GM13977 (cell line): ENCODE results near the gene RTKN.

Experiments used
- DNase-seq: peaks from one replicate; pipeline ENCODE4 v3.0.0; 2012; ENCODE audit warnings: low spot score
- CTCF ChIP-seq: IDR thresholded peaks from 2 replicates; pipeline ENCODE4 v1.5.1; 2012; ENCODE audit warnings: mild to moderate bottlenecking, control low read depth; ENCODE audit not compliant: insufficient read depth; ENCODE audit errors: extremely low read depth, missing control alignments
- in situ Hi-C: fragments of 300-500 bp; cut with MboI; formaldehyde crosslinking; loops from one replicate; pipeline ENCODE4 v1.12.0; 2022; ENCODE audit warnings: low sequenced_read_pairs, low pct_unique_long_range_greater_than_20kb, mixed read lengths, inconsistent platforms; ENCODE audit not compliant: unreplicated experiment

The RTKN gene

GRCh38 chr2:74481961-74482800 lies 40.4 kb upstream of the RTKN start:
- TF ChIP-seq CTCF = no peak
- peak; percentile 65 for DNase-seq
- in situ Hi-C loops = loop anchor here (25.0 kb wide), 1 partner anchor 105 kb away; no protein-coding TSS in a partner anchor

- no peak for TF ChIP-seq CTCF
- DNase-seq = no peak
- in situ Hi-C loops = loop anchor here (25.0 kb wide), 1 partner anchor 106 kb away; no protein-coding TSS in a partner anchor
These were observed 39.7 kb upstream of the RTKN start for GRCh38 chr2:74481431-74481830.

GRCh38 chr2:74474899-74475298 lies 33.2 kb upstream of the RTKN start:
- DNase-seq = no peak
- in situ Hi-C loops = loop anchor here (25.0 kb wide), 1 partner anchor 112 kb away; no protein-coding TSS in a partner anchor
- peak; percentile 46 for TF ChIP-seq CTCF

GRCh38 chr2:74474481-74474880 lies 32.7 kb upstream of the RTKN start:
- in situ Hi-C loops = no loop called here
- no peak for TF ChIP-seq CTCF
- DNase-seq = no peak

GRCh38 chr2:74472945-74473258 lies 31.2 kb upstream of the RTKN start:
- peak; percentile 14 for DNase-seq
- in situ Hi-C loops = no loop called here
- no peak for TF ChIP-seq CTCF

- no peak for TF ChIP-seq CTCF
These were observed 30.6 kb upstream of the RTKN start, which contains the start of gene MRPL53 for GRCh38 chr2:74472086-74472944. Gene MRPL53, minus strand, starts transcription at chr2:74472680. Its CDS starts 20 bp downstream, at chr2:74472660.

More at GRCh38 chr2:74472086-74472944, 30.6 kb upstream of the RTKN start, which contains the start of gene MRPL53:
- peak; percentile 86 for DNase-seq
- in situ Hi-C loops = no loop called here
